Glutamatergic neuron (in vitro differentiated cells): ENCODE results near the gene LENG8. TPM values are rescaled to one million over a fixed set of nuclear protein-coding genes. Genes with fewer than 3 reads are reported as not detected.
"Not testable (repeated sequence)": the region's sequence is repeated elsewhere in the genome, so short reads cannot be mapped to it uniquely, and the experiment has no call there.

Source experiments
- DNase-seq: peaks from one replicate; pipeline ENCODE4 v3.0.0; 2022
- H3K27ac Mint-ChIP-seq: one replicate; pipeline ENCODE4 v1.8.0; 2020; ENCODE audit warnings: mild to moderate bottlenecking, mixed read lengths, inconsistent platforms; ENCODE audit not compliant: unreplicated experiment
- H3K27me3 Mint-ChIP-seq: one replicate; pipeline ENCODE4 v1.8.0; 2020; ENCODE audit warnings: mild to moderate bottlenecking, moderate library complexity, mixed read lengths, inconsistent platforms; ENCODE audit not compliant: unreplicated experiment
- H3K36me3 Mint-ChIP-seq: one replicate; pipeline ENCODE4 v1.8.0; 2020; ENCODE audit warnings: mild to moderate bottlenecking, mixed read lengths, inconsistent platforms; ENCODE audit not compliant: unreplicated experiment
- H3K4me1 Mint-ChIP-seq: one replicate; pipeline ENCODE4 v1.8.0; 2020; ENCODE audit warnings: mild to moderate bottlenecking, low read depth, mixed read lengths, inconsistent platforms; ENCODE audit not compliant: unreplicated experiment
- H3K4me3 Mint-ChIP-seq: one replicate; pipeline ENCODE4 v1.8.0; 2020; ENCODE audit warnings: mild to moderate bottlenecking, mixed read lengths, inconsistent platforms; ENCODE audit not compliant: unreplicated experiment
- H3K9me3 Mint-ChIP-seq: one replicate; pipeline ENCODE4 v1.8.0; 2020; ENCODE audit warnings: mild to moderate bottlenecking, moderate library complexity, mixed read lengths, inconsistent platforms; ENCODE audit not compliant: unreplicated experiment
- CTCF ChIP-seq: fragments of 200-600 bp; sonication (generic); IDR thresholded peaks from one replicate; pipeline ENCODE4 v1.5.0; 2021; ENCODE audit not compliant: partially characterized antibody, unreplicated experiment
- total RNA-seq: library from RNA; stranded (reverse); fragmentation: NEBNext Ultra II Directional; extraction: Animal tissue kit (Norgen Biotek cat#: 25700); gene quantifications from one replicate; pipeline ENCODE4 v1.2.1, GENCODE V29; 2021; ENCODE audit not compliant: unreplicated experiment

The LENG8 gene
- total RNA-seq, 1 donor from 2014 or later: 278 TPM

GRCh38 chr19:54493967-54494585 lies 45.1 kb downstream of the LENG8 start:
- TF ChIP-seq CTCF: no peak
- Mint-ChIP-seq H3K4me3 (no peak overlapping the region), H3K4me1 (no peaks in the 10 kb centered on the region), H3K36me3 (no peaks in the 10 kb centered on the region), H3K27me3 (peaks cover 4% of the 10 kb centered on the region), H3K27ac (no peak overlapping the region), H3K9me3 (peaks cover 3% of the 10 kb centered on the region)
- DNase-seq: no peak

GRCh38 chr19:54495284-54495683 lies 46.3 kb downstream of the LENG8 start:
- not testable (repeated sequence) for H3K27ac Mint-ChIP-seq, H3K27me3 Mint-ChIP-seq, H3K4me1 Mint-ChIP-seq, H3K4me3 Mint-ChIP-seq, H3K36me3 Mint-ChIP-seq, H3K9me3 Mint-ChIP-seq, DNase-seq

- H3K27me3 Mint-ChIP-seq, H3K27ac Mint-ChIP-seq, H3K4me1 Mint-ChIP-seq, H3K36me3 Mint-ChIP-seq, DNase-seq, H3K4me3 Mint-ChIP-seq, H3K9me3 Mint-ChIP-seq: not testable (repeated sequence)
Observed at GRCh38 chr19:54497747-54498450, 48.9 kb downstream of the LENG8 start.

- H3K9me3 Mint-ChIP-seq, H3K36me3 Mint-ChIP-seq, H3K27ac Mint-ChIP-seq, H3K27me3 Mint-ChIP-seq, H3K4me3 Mint-ChIP-seq, DNase-seq, H3K4me1 Mint-ChIP-seq: not testable (repeated sequence)
Observed at GRCh38 chr19:54498451-54498772, 49.4 kb downstream of the LENG8 start.

GRCh38 chr19:54502518-54503048 lies 53.6 kb downstream of the LENG8 start, which contains the start of gene LAIR2:
Gene LAIR2 (plus strand): TSS chr19:54502831. CDS start chr19:54502919, 88 bp downstream.
- H3K9me3 Mint-ChIP-seq: no peaks in the 10 kb centered on the region
- H3K27ac Mint-ChIP-seq: no peak within 1 kb of the TSS
- no peak for TF ChIP-seq CTCF
- H3K4me3 Mint-ChIP-seq: no peak within 1 kb of the TSS
- H3K36me3 Mint-ChIP-seq: no peaks in the 10 kb centered on the region
- no peak for DNase-seq
- H3K27me3 Mint-ChIP-seq: no peaks in the 10 kb centered on the region
- H3K4me1 Mint-ChIP-seq: no peaks in the 10 kb centered on the region

GRCh38 chr19:54505542-54505941 lies 56.5 kb downstream of the LENG8 start:
- H3K27me3 Mint-ChIP-seq, H3K27ac Mint-ChIP-seq, H3K9me3 Mint-ChIP-seq, DNase-seq, H3K4me1 Mint-ChIP-seq, H3K4me3 Mint-ChIP-seq, H3K36me3 Mint-ChIP-seq: not testable (repeated sequence)

GRCh38 chr19:54506079-54506478 lies 57.1 kb downstream of the LENG8 start:
- TF ChIP-seq CTCF: no peak
- H3K9me3 Mint-ChIP-seq: no peaks in the 10 kb centered on the region

GRCh38 chr19:54507038-54507717 lies 58.2 kb downstream of the LENG8 start:
- not testable (repeated sequence) for DNase-seq, H3K4me3 Mint-ChIP-seq, H3K27ac Mint-ChIP-seq, H3K36me3 Mint-ChIP-seq, H3K9me3 Mint-ChIP-seq, H3K27me3 Mint-ChIP-seq, H3K4me1 Mint-ChIP-seq

More at GRCh38 chr19:54506079-54506478, 57.1 kb downstream of the LENG8 start:
- H3K36me3 Mint-ChIP-seq: no peaks in the 10 kb centered on the region
- no peak for DNase-seq
- no peaks in the 10 kb centered on the region for H3K4me1 Mint-ChIP-seq
- peaks cover 3% of the 10 kb centered on the region for H3K27me3 Mint-ChIP-seq
- H3K4me3 Mint-ChIP-seq: no peak overlapping the region
- no peak overlapping the region for H3K27ac Mint-ChIP-seq
